ENCODE results near the gene TMEM134. TPM values are rescaled to one million over a fixed set of nuclear protein-coding genes. Genes with fewer than 3 reads are reported as not detected.

TMEM134 gene, protein sequence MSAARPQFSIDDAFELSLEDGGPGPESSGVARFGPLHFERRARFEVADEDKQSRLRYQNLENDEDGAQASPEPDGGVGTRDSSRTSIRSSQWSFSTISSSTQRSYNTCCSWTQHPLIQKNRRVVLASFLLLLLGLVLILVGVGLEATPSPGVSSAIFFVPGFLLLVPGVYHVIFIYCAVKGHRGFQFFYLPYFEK
- 20.3 and 30.7 TPM in 2 replicates for total RNA-seq

DNA sequence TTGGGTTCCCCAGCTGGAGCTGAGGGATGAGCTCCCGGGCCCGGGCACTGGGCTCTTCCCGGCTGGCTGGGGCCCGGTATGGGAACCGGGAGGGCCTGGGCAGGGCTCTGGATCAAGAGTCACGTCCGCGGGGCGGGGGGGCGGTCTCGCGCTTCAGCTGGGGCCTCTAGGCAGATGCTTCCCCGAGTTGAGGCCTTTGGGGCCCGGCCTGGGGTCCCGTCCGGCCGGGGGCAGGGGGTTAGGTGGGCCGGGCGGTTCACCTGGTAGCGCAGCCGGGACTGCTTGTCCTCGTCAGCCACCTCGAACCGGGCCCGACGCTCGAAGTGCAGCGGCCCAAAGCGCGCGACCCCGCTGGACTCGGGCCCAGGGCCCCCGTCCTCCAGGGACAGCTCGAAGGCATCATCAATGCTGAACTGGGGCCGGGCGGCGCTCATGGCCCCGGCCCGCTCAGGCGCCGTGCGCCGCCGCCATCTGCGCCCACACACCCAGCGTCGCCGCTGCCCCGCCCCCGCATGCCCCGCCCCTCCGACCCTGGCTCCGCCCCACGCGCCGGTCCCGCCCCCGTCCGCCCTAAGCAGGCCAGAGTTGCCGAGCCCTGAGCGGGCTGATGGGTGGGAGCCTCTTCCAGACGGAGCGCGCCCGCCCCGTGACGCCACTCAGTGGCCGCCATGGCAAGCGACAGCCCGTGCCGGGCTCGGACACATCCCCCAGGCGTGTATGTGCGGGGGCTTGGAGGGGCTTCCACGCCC is at the start of gene TMEM134:
TMEM134 (minus strand) TSS at position 493 of the 749 bp plus-strand sequence; CDS start at position 434, 59 bp downstream.

DNA sequence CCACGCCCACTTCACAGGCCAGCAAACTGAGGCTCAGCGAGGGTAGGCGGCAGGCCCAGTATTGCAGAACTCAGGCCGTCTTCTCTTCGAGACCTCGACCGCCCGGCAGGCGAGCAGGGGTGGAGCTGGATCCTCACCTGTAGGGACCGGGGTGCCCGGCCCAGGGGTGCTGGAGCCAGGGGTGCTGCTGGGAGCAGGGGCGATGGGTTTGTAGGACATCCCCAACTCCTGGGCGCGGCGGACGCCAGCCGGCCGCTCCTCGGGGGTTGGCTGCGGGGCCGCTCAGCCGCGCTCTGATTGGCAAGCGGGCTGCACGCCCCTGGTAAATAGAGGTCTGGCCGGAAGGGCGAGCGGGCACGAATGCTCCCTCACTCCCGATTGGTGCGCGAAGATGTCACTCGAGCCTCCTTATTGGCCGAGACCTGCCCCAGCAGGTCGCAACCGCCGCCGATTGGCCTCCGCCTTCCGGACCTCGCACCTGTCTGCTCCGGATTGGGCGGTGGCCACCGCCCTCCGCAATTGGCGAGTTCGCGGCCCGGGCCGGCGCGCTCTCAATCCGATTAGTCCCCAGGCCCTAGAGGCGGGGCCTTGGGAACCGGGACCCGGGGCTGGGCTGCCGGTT is 38.9 kb upstream of the TMEM134 start, which contains the start of gene CDK2AP2:
CDK2AP2 (minus strand) TSS at position 299 of the 622 bp plus-strand sequence; CDS start at position 219, 80 bp downstream.

DNA sequence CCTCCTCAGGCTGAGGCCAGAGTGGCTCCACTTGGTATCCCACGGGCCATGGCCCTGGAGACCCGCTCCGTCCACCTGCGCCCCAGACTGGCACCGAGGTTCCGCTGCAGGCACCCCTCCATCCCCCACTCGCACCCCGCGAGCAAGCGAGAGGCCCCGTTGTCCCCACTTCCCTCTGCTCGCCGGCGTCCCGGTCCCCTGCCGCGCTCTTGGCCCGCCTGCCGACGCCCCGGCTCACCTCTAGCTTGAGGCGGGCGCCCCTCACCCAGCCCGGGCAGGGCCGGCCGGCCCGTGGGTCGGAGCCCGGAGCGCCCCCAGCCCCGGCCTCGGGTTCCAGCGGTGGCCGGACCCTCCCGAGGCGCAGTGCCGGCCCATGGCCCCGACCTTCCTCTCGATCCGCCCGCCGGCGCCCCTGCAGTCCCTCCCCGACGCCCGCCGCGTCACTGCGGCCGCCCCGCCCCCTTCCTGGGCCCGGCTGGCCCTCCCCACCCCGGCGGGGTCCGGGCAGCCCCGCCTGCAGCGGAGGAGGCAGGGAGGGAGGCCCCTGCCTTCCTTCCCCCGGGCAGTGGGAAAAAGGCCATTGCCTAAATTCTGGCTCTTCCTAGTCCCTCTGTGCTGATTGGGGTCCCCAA is 36.0 kb upstream of the TMEM134 start, which contains the start of gene PITPNM1:
PITPNM1 (minus strand) TSS at position 414 of the 632 bp plus-strand sequence. CDS start 1,183 bp downstream, outside the sequence.

DNA sequence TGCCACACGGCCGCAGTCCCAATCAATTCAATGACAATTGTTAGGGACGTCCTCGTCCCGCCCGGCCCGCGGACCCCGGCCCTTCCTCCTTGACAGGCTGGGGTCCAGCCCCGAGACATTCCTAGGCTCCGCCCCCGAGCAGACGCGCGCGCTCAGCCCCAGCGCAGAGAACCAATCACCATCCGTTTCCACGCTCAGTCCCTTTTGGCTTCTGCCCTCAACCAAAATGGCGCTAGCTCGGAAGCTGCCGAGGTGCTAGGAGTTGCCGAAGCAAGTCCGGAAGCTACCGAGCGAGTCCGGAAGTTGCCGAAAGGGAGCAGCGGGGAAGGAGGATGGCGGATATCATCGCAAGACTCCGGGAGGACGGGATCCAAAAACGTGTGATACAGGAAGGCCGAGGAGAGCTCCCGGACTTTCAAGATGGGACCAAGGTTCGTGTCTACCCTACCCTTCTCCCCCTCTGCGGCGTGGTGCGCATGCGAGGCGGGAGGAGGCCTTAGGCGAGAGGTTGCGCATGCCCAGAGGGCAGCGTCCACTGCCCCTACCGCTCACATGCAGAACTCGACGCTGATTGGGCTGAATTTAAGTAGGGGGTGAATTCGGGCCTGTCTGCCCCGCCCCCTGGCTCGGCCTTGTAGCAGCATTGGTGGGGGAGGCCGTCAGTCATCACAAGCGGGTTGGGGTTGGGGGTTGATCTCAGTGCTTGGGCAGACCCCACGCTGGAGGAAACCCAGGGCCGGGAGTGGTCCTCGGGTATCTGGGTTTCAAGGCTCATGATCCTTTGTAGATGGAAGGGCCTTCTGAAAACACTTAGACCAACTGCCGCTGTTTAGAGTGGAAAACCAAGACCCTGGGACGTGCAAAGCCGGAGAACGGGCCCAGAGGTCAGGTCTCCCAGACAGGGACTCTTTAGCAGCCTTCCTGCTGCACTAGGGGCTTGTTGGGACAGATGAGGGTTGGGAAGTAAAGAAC is 14.1 kb upstream of the TMEM134 start, which contains the start of gene AIP:
AIP (plus strand) TSS at position 200 of the 972 bp plus-strand sequence; CDS start at position 333, 133 bp downstream.

DNA sequence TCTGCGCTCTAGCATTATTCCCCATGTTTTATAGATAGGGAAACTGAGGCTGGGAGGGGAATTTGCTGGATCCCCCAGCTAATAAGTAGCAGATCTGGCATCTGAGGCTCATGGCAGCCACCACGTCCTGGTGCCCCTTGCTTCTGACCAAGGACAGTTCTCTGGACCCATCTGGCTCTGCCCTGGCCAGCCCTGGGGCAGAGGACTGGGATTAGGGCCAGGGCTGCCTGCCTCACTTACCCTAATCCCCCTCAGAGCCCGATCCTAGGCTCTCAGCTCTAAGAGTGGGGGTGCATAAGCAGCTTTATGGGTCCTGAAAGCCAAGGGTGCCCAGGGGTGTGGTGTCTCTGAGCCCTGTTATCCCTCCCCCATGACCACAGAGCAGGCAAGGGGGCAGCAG is 14.0 kb downstream of the TMEM134 start, which contains the start of gene CABP4:
CABP4 (plus strand) TSS at position 301 of the 400 bp plus-strand sequence; CDS start at position 371, 70 bp downstream.

DNA sequence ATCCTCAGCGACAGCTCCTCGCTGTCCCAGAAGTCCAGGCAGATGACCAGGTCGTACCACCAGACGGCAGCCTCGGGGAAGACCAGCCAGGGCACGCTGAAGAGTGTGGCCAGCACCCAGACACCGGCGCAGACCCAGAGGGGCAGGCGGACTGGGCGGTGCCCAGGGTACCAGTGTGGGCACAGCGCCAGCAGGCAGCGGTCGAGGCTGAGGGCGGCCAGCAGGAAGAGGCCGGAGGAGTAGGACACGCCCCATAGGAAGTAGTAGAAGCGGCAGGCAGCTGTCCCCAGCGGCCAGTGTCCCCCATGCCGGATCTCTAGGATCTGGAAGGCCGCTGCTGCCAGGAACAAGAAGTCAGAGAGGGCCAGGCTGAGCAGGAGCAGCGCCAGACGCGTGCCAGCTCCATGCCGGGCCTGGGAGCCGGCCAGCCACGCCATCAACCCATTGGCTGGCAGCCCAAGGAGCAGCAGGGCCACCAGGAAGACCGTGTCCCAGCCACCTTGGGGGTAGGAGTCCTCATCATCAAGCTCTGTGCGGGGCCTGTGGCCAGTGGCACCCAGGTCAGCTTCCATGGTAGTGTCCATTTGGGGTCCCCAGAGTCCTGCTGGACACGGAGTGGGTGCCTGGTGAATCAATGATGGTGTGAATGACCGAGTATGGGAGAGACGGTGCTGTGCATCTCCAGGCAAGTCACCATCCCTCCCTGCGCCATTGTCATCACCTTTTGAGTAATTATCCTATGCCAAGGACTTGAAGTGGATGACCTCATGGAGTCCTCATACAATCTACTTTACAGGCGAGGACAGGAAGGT is 16.7 kb downstream of the TMEM134 start, which contains the start of gene GPR152:
GPR152 (minus strand) TSS at position 589 of the 812 bp plus-strand sequence; CDS start at position 584, 5 bp downstream.

DNA sequence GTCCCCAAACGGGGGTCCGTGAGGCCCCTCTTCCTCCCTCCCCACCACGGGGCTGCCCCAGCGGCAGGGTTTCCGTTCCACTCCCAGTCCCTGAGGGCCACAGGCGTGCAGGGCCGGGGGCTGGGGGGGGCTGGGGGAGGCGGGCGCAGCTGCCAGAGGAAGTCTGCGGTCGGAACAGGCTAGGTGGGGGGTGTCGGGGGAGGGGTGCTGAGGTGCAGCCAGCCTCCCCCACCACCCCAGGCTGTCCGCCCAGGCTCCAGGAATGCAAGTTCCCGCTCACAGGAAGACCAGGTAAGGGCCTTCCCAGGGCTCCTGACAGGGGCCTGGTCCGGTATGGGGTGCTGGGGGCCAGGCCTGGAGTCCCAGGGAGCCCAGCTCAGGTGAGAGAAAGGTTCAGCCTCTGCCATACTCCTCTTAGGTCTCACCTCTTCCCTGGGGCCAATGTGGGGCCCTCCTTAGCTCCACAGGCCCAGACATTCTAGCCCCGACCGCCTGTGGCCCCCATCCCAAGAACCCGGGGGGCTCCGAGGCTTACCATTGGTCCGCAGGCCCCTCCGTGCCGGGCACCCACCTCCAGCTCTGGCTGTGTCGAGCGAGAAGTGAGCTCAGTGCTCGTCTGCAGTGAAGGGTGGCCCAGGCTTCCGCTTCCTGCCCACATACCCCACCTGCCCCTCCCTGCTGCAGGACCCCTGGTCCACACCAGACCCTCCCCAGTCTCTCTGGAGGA is 31.8 kb downstream of the TMEM134 start, which contains the start of gene PTPRCAP:
PTPRCAP (minus strand) TSS at position 601 of the 727 bp plus-strand sequence; CDS start at position 538, 63 bp downstream.

DNA sequence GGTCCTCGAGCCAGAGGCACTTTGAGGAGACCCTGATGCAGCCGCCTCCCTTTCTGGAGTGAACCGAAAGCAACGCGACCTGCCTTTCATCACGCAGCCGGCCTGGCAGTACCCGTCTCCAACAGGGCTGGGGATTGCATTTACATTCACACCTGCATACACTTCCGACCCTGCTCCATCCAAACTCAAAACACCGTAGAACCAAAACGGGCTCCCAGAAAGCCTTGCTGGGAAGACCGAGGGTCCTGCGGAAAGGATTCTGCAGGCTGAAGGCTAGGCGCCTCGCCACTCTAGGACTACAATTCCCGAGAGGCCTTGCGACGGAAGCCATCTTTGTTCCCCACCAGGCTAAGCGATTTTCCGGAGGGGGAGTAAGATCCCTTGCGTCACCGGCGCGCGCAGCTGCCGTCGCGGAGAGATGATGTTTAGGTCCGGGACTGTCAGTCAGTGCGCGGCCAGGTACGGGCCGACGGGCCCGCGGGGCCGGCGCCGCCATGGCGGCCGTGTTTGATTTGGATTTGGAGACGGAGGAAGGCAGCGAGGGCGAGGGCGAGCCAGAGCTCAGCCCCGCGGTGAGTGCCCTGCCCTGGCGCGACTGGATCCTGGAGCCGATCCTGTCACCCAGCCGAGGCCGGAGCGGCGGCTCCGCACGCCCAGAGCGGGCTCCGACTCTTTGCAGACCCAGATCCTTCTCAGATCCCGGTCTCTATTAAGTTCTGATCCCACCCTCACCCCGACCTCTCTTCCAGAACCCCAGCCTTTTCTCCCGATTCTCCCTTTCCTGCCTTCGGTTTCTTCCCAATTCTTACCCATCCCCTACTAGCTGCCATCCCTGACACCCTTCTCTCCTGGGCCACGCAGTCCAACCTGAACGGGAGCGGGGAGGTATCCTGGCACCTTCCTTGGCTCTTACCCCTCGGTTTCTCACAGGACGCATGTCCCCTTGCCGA is 40.7 kb downstream of the TMEM134 start, which contains the start of gene RPS6KB2:
RPS6KB2 (plus strand) TSS at position 443 of the 950 bp plus-strand sequence; CDS start at position 495, 52 bp downstream.

DNA sequence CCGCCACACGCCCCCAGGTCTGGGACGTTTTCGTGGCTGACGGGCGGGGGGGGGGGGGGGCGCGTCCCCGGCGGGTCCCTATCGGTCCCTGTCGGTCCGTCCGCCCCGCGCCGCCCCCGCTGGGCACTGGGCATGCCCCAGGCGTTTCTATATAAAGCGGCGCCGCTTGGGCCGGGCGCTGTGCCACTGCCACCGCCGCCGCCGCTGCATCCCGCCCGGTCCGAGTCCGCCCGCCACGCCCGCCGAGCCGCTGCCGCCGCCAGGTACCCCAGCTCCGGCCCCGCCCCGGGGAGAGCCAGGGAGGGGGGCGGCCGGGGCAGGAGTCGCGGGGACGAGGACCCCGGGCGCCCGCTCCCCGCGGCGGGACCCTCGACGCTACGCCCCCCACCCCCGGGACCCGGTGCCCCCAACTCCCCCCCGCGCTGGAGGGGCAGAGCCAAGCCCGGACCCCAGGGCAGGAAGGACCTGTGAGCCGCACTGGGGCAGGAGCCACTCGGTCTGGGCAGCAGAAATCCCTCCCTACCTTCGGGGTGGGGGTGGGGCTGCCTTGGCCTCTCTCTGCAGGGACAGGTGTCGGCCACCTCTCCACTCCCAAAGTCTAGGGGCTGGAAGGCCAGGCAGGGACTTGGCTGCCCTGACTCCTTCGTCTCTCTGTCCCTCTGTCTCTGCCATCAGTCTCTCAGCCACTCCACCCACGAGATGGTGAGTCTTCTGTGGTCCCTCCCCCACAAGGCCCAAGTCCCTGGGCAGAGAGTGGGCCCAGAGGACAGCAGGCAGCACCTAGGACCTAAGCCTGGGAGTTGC is 53.3 kb downstream of the TMEM134 start, which contains the start of gene CARNS1:
CARNS1 (plus strand) TSS at position 178 of the 804 bp plus-strand sequence; CDS start at position 700, 522 bp downstream.

Other genes starting within 250 kb of the TMEM134 start
- gene GRK2, start 202.8 kb downstream of the TMEM134 start, total RNA-seq: 24.0 and 41.6 TPM in 2 replicates
- 33.3 and 33.7 TPM in 2 replicates for gene ANKRD13D, start 179.9 kb downstream of the TMEM134 start, total RNA-seq
- 5.6 and 14.9 TPM in 2 replicates for gene SSH3, start 165.7 kb downstream of the TMEM134 start, total RNA-seq
- 58.6 and 74.8 TPM in 2 replicates for gene POLD4, start 115.7 kb downstream of the TMEM134 start, total RNA-seq
- 3.4 and 7.1 TPM in 2 replicates for gene CLCF1, start 95.7 kb downstream of the TMEM134 start, total RNA-seq
- gene RAD9A, start 77.3 kb downstream of the TMEM134 start, total RNA-seq: 3.3 and 6.2 TPM in 2 replicates
- gene PPP1CA, start 67.4 kb downstream of the TMEM134 start, total RNA-seq: 87.7 and 243 TPM in 2 replicates
- gene TBC1D10C, start 65.2 kb downstream of the TMEM134 start, total RNA-seq: not detected in 2 replicates
- gene CARNS1, start 53.6 kb downstream of the TMEM134 start, total RNA-seq: 0.19 and 0.28 TPM in 2 replicates
- gene RPS6KB2, start 40.8 kb downstream of the TMEM134 start, total RNA-seq: 29.6 and 50.6 TPM in 2 replicates
- 0.19 and 0.28 TPM in 2 replicates for gene PTPRCAP, start 31.6 kb downstream of the TMEM134 start, total RNA-seq
- gene CORO1B, start 25.8 kb downstream of the TMEM134 start, total RNA-seq: 90.7 and 149 TPM in 2 replicates
- not detected in 2 replicates for gene GPR152, start 16.5 kb downstream of the TMEM134 start, total RNA-seq
- 0.28 and 0.38 TPM in 2 replicates for gene CABP4, start 13.9 kb downstream of the TMEM134 start, total RNA-seq
- gene AIP, start 13.8 kb upstream of the TMEM134 start, total RNA-seq: 69.1 and 75.7 TPM in 2 replicates
- gene PITPNM1, start 36.1 kb upstream of the TMEM134 start, total RNA-seq: 16.1 and 18.3 TPM in 2 replicates
- 16.6 and 20.9 TPM in 2 replicates for gene CDK2AP2, start 38.9 kb upstream of the TMEM134 start, total RNA-seq
- gene CABP2, start 54.2 kb upstream of the TMEM134 start, total RNA-seq: not detected in 2 replicates
- 709 and 1,193 TPM in 2 replicates for gene GSTP1, start 114.6 kb upstream of the TMEM134 start, total RNA-seq
- gene NDUFV1, start 137.7 kb upstream of the TMEM134 start, total RNA-seq: 142 and 188 TPM in 2 replicates
- 2.5 and 8.8 TPM in 2 replicates for gene NUDT8, start 160.7 kb upstream of the TMEM134 start, total RNA-seq
- not detected in 2 replicates for gene TBX10, start 170.5 kb upstream of the TMEM134 start, total RNA-seq
- not detected in 2 replicates for gene ACY3, start 181.5 kb upstream of the TMEM134 start, total RNA-seq
- not detected in 2 replicates for gene ALDH3B2, start 205.4 kb upstream of the TMEM134 start, total RNA-seq